Sigmoid colon (tissue), 7 donors: ENCODE measurements around the gene HDAC9. TPM values are rescaled to one million over a fixed set of nuclear protein-coding genes. Genes with fewer than 3 reads are reported as not detected.
A peak's percentile ranks its signal among the peaks of the same experiment; 100 is the strongest.

Source experiments
- DNase-seq: peaks from one replicate; pipeline ENCODE4 v3.0.0-alpha.2; 2019
- H3K27ac ChIP-seq, 4 donors: fragments of 200-600 bp; sonication (generic); one replicate each; pipeline ENCODE4 v1.5.1; 2016 to 2019; ENCODE audit warnings: mild to moderate bottlenecking in 1 of 4
- H3K27me3 ChIP-seq, 3 donors: fragments of 200-600 bp; sonication (generic); one replicate each; pipeline ENCODE4 v1.5.1; 2019; ENCODE audit warnings: mild to moderate bottlenecking in 1 of 3
- H3K36me3 ChIP-seq, 4 donors: fragments of 200-600 bp; sonication (generic); one replicate each; pipeline ENCODE4 v1.5.1; 2016 to 2019
- H3K4me1 ChIP-seq, 4 donors: fragments of 200-600 bp; sonication (generic); one replicate each; pipeline ENCODE4 v1.5.1; 2017 to 2019
- H3K4me3 ChIP-seq, 4 donors: fragments of 200-600 bp; sonication (generic); one replicate each; pipeline ENCODE4 v1.5.1; 2017 to 2019; ENCODE audit warnings: mild to moderate bottlenecking in 2 of 4, moderate library complexity in 1 of 4
- H3K9me3 ChIP-seq, 4 donors: fragments of 200-600 bp in 3 of 4; sonication (generic) in 3 of 4; one replicate each; pipeline versions ENCODE4 v1.5.1 to v1.6.1; 2013 to 2019
- EP300 ChIP-seq, 4 donors: sonication (generic); formaldehyde crosslinking; IDR thresholded peaks; one replicate each; pipeline ENCODE4 v1.6.1; 2017; ENCODE audit warnings: antibody characterized with exemption in 4 of 4
- POLR2A ChIP-seq, 2 donors: fragments of 450-650 bp; IDR thresholded peaks; one replicate each; pipeline ENCODE4 v1.6.1; 2016; ENCODE audit warnings: antibody characterized with exemption in 2 of 2, mild to moderate bottlenecking in 2 of 2, moderate library complexity in 2 of 2
- POLR2AphosphoS5 ChIP-seq, 4 donors: sonication (generic); formaldehyde crosslinking; IDR thresholded peaks; one replicate each; pipeline ENCODE4 v1.6.1; 2017; ENCODE audit warnings: antibody characterized with exemption in 4 of 4
- WGBS, 2 donors: extraction: QIAGEN DNeasy Blood & Tissue Kit; methylation state at CpG; one replicate each; pipeline ENCODE4 v1.1.7; 2013; 5-methylcytosine and 5-hydroxymethylcytosine counted together
- intact Hi-C: fragments of 100-400 bp; cut with DNase I; formaldehyde crosslinking; loops from one replicate; pipeline ENCODE4 v1.15.1; 2023
- polyA plus RNA-seq, 3 donors: library from polyadenylated mRNA; stranded (reverse); fragments of 200-250 nt; gene quantifications; one replicate each; pipeline ENCODE4 v1.2.3, GENCODE V29; 2013
- total RNA-seq, 4 donors: library from RNA; depleted of rRNA; stranded (reverse); fragments of >200 nt; gene quantifications; one replicate each; pipeline ENCODE4 v1.1.0, GENCODE V29; 2016
- TF ChIP-seq, protein P1 (sequence below), 4 experiments: fragments of 450-650 bp in 3 of 4; fragments of 200-600 bp in 1 of 4; IDR thresholded peaks; one replicate each; pipeline ENCODE4 v1.5.1; 2016 to 2019; ENCODE audit warnings: antibody characterized with exemption in 4 of 4, mild to moderate bottlenecking in 3 of 4, moderate library complexity in 2 of 4
- donor health status: healthy with polysubstance abuse.
- donor health status: Bipolar disorder and iron deficiency.
- donor health status: healthy.

HDAC9 gene
- total and polyA plus RNA-seq, 7 donors, result 2.4 to 38.2 (median 22.2) TPM

DNA sequence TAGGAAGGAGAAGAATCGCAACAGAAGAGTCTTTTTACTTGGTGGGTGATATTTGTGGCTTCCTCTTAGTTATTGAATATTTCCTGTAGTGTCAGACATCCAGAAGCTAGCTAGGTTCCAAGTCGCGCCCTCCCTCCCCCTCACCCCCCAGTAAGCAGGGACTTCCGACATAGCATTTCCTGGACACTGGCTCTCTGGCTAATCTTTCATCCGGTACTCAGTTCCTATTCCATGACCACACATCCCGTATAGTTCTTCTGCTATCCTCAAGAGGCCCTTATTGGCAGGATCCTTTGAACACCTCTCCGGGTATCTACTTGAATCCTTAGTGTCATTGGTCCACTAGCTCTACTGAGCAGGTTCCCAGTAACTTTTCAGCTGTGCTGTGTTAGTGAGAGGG, 167.8 kb downstream of the HDAC9 start:
- H3K4me1 ChIP-seq, result peaks cover 0 to 9% (median 0%) of the 10 kb centered on the region in 4 donors
- H3K36me3 ChIP-seq, result no peaks in the 10 kb centered on the region
- no peaks in the 10 kb centered on the region for H3K9me3 ChIP-seq
- no peak overlapping the region for H3K4me3 ChIP-seq
- 68 to 92% methylated on average over 7 of the region's 7 CpGs for whole genome bisulfite sequencing, 2 donors
- intact Hi-C loops, result no loop called here
- DNase-seq, result no peak
- H3K27ac ChIP-seq, result no peak overlapping the region
- no peaks in the 10 kb centered on the region for H3K27me3 ChIP-seq
- TF ChIP-seq EP300 (IDR thresholded peaks at IDR 0.05) (no peak), POLR2AphosphoS5 (IDR thresholded peaks at IDR 0.05) (no peak), POLR2A (IDR thresholded peaks at IDR 0.05) (no peak)
- TF ChIP-seq, protein P1, sequence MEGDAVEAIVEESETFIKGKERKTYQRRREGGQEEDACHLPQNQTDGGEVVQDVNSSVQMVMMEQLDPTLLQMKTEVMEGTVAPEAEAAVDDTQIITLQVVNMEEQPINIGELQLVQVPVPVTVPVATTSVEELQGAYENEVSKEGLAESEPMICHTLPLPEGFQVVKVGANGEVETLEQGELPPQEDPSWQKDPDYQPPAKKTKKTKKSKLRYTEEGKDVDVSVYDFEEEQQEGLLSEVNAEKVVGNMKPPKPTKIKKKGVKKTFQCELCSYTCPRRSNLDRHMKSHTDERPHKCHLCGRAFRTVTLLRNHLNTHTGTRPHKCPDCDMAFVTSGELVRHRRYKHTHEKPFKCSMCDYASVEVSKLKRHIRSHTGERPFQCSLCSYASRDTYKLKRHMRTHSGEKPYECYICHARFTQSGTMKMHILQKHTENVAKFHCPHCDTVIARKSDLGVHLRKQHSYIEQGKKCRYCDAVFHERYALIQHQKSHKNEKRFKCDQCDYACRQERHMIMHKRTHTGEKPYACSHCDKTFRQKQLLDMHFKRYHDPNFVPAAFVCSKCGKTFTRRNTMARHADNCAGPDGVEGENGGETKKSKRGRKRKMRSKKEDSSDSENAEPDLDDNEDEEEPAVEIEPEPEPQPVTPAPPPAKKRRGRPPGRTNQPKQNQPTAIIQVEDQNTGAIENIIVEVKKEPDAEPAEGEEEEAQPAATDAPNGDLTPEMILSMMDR (IDR thresholded peaks at IDR 0.05), result no peak

DNA sequence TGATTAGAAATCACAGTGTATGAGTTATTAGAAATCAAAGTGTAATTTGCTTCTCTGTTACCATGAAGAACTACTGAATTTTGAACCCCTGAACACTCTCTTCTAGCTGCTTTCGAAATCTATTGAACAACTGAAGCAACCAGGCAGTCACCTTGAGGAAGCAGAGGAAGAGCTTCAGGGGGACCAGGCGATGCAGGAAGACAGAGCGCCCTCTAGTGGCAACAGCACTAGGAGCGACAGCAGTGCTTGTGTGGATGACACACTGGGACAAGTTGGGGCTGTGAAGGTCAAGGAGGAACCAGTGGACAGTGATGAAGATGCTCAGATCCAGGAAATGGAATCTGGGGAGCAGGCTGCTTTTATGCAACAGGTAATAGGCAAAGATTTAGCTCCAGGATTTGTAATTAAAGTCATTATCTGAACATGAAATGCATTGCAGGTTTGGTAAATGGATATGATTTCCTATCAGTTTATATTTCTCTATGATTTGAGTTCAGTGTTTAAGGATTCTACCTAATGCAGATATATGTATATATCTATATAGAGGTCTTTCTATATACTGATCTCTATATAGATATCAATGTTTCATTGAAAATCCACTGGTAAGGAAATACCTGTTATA, 170.7 kb downstream of the HDAC9 start:
- H3K9me3 ChIP-seq, result no peaks in the 10 kb centered on the region
- intact Hi-C loops, result loop anchor here (2.0 to 5.0 kb wide), 2 partner anchors 75 to 309 kb away; no protein-coding TSS in a partner anchor

DNA sequence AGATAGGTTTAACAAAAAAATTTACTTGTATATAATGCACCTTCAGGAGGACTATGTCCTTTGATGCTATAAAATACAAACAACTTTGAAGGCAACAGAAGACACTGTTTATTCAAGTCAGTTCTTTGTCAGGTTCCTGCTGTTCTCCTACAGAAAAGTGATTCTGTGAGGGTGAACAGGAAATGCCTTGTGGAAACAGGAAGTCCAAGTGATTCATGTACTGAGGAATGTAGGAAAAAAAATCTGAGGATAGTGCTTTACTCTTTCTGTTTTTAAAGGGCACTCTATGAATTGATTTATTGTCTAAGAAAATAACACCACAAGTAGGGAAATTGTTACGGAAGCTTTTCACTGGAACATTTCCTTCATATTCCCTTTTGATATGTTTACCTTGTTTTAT, 171.9 kb downstream of the HDAC9 start:
- H3K4me1 ChIP-seq, result peaks cover 0 to 9% (median 0%) of the 10 kb centered on the region in 4 donors
- intact Hi-C loops, result loop anchor here (2.0 to 5.0 kb wide), 2 partner anchors 77 to 310 kb away; no protein-coding TSS in a partner anchor
- no peaks in the 10 kb centered on the region for H3K27me3 ChIP-seq
- H3K27ac ChIP-seq, result no peak overlapping the region
- no peaks in the 10 kb centered on the region for H3K36me3 ChIP-seq
- no peak for TF ChIP-seq EP300 (IDR thresholded peaks at IDR 0.05)
- TF ChIP-seq POLR2A (IDR thresholded peaks at IDR 0.05), result no peak
- TF ChIP-seq, protein P1 (IDR thresholded peaks at IDR 0.05), result no peak
- no peak for TF ChIP-seq POLR2AphosphoS5 (IDR thresholded peaks at IDR 0.05)
- DNase-seq, result no peak
- no peaks in the 10 kb centered on the region for H3K9me3 ChIP-seq
- H3K4me3 ChIP-seq, result no peak overlapping the region
- 22 to 58% methylated on average over 1 of the region's 1 CpG for WGBS, 2 donors

More for the DNA sequence above, 170.7 kb downstream of the HDAC9 start:
- Histone ChIP-seq H3K27me3 (no peaks in the 10 kb centered on the region), H3K36me3 (no peaks in the 10 kb centered on the region), H3K27ac (no peak overlapping the region), H3K4me1 (peaks cover 0 to 9% (median 0%) of the 10 kb centered on the region in 4 donors), H3K4me3 (no peak overlapping the region)
- TF ChIP-seq EP300 (IDR thresholded peaks at IDR 0.05) (no peak), POLR2AphosphoS5 (IDR thresholded peaks at IDR 0.05) (no peak), POLR2A (IDR thresholded peaks at IDR 0.05) (no peak)
- TF ChIP-seq, protein P1 (IDR thresholded peaks at IDR 0.05), result peak; percentile 39 to 87 (median 66)
- WGBS, 2 donors, result 7 to 25% methylated on average over 4 of the region's 4 CpGs
- DNase-seq, result peak; percentile 87

DNA sequence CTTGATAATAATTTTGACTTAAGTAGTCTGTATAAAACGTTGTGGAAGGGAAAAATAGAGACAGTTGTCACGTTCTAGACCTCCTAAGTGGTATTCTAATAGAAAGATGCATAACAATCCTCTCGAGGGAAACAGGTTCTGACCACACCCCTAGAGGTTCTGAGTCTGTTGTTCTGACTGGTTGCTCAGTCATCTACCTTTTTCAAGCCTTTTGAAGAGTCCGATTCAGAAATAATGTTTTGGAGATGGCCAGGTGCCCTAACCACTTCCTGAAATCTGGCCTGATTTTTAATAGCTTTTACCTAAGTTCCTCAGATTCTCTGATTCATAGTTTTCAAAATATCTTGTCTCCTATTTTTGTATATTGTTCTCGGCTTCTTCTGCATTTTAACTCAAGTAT, 175.6 kb downstream of the HDAC9 start:
- Histone ChIP-seq H3K4me1 (peaks cover 0 to 9% (median 0%) of the 10 kb centered on the region in 4 donors), H3K4me3 (no peak overlapping the region), H3K9me3 (no peaks in the 10 kb centered on the region), H3K27ac (no peak overlapping the region), H3K27me3 (no peaks in the 10 kb centered on the region), H3K36me3 (no peaks in the 10 kb centered on the region)
- intact Hi-C loops, result no loop called here
- TF ChIP-seq EP300 (IDR thresholded peaks at IDR 0.05), result no peak
- TF ChIP-seq POLR2AphosphoS5 (IDR thresholded peaks at IDR 0.05), result no peak
- no peak for TF ChIP-seq POLR2A (IDR thresholded peaks at IDR 0.05)
- TF ChIP-seq, protein P1 (IDR thresholded peaks at IDR 0.05), result no peak
- WGBS, 2 donors, result 63 to 76% methylated on average over 5 of the region's 5 CpGs
- DNase-seq, result no peak
